ENCODE data around the gene SLC22A14. TPM values are rescaled to one million over a fixed set of nuclear protein-coding genes. Genes with fewer than 3 reads are reported as not detected.

The SLC22A14 gene
- total and polyA plus RNA-seq, 2 experiments from 2014 or later: 0.12 to 0.43 TPM

DNA sequence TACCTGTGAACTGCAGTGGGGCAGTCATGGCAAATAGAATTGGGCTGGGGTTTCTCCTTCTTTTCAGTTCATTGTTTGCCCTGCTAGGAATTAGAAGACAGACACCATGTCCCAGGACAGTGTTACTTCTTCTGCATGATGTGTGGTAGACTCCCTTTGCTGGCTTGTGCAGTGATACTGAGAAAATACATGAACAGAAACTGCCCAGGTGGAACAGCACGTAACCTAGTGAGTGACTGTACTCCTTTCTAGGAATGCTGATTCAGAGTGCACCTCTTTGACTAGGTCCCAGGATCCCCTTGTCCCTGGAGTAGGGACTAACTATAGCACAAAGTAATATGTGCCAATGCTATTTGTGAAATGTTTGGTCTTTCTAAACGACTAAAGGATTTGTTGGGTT lies 27.2 kb upstream of the SLC22A14 start:
- Histone ChIP-seq H3K27ac (no peak overlapping the region), H3K36me3 (peaks cover 22% of the 10 kb centered on the region), H3K27me3 (no peaks in the 10 kb centered on the region), H3K9me3 (ENCODE audit: low read depth) (no peaks in the 10 kb centered on the region), H3K4me3 (no peak overlapping the region), H3K4me1 (ENCODE audit: low read depth) (no peaks in the 10 kb centered on the region)
- DNase-seq (ENCODE audit: low read depth in 1 of 2, low spot score in 1 of 2): no peak
- TF ChIP-seq CTCF (IDR thresholded peaks at IDR 0.05; ENCODE audit: low read depth, low read length): no peak

DNA sequence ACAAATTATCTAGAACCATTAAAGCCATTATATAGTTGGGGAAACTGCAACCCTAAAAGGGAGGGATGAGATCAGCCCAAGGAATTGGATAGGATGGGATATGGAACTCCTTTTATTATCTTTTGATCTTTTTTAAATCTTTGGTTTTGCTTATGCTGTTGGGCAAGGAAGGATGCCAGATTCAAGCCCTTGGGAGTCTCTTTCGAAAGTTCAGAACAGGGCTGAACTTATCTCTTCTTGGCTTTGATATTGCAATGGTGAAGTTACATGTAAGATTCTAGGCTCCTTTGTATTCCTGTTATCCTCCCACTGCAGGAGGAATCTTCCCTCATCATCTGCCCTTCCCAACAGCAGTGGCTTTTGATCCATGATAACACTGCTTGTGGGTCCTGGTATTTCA lies 26.5 kb upstream of the SLC22A14 start:
- no peak overlapping the region for H3K27ac ChIP-seq
- TF ChIP-seq CTCF (IDR thresholded peaks at IDR 0.05; ENCODE audit: low read depth, low read length): no peak
- no peaks in the 10 kb centered on the region for H3K4me1 ChIP-seq (ENCODE audit: low read depth)
- peaks cover 22% of the 10 kb centered on the region for H3K36me3 ChIP-seq
- DNase-seq (ENCODE audit: low read depth in 1 of 2, low spot score in 1 of 2): no peak
- no peak overlapping the region for H3K4me3 ChIP-seq
- no peaks in the 10 kb centered on the region for H3K27me3 ChIP-seq
- no peaks in the 10 kb centered on the region for H3K9me3 ChIP-seq (ENCODE audit: low read depth)

DNA sequence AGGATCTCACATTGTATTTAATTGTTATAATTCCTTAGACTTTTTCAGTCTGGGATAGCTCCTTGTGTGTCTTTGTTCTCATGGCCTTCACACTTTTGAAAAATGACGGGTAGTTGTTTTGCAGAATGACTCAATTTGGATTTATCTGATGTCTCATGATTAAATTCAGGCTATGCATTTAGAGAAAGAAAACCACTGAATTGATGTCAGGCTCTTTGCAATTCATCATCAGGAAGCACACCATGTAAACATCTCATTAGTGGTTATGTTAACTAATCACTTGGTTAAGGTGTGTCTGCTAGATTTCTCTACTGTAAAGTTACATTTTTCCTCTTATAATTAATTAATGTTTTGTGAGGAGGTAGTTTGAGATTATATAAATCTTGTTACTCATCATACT lies 24.5 kb upstream of the SLC22A14 start:
- Histone ChIP-seq H3K27me3 (no peaks in the 10 kb centered on the region), H3K27ac (no peak overlapping the region), H3K36me3 (peaks cover 17% of the 10 kb centered on the region), H3K9me3 (ENCODE audit: low read depth) (no peaks in the 10 kb centered on the region), H3K4me1 (ENCODE audit: low read depth) (no peaks in the 10 kb centered on the region), H3K4me3 (no peak overlapping the region)
- no peak for TF ChIP-seq CTCF (IDR thresholded peaks at IDR 0.05; ENCODE audit: low read depth, low read length)
- peak in 1 of 2 donors; percentile 12 for DNase-seq (ENCODE audit: low read depth in 1 of 2, low spot score in 1 of 2)

DNA sequence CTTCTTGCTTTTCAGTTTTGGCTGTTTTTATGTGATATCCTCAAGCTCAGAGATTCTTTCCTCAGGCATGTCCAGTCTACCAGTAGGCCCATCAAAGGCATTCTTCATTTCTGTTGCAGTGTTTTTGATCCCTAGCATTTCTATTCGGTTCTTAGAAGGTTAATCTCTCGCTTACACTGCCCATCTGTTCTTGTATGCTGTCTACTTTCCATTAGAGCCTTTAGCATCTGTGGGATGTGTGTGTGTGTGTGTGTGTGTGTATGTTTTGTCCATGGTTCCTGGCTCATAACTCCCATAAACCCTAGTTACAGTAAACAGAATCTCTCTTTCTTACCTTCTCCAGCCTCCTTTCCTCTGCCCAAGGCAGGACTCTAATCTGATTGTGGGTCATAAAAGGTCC lies 21.6 kb upstream of the SLC22A14 start:
- Histone ChIP-seq H3K4me3 (no peak overlapping the region), H3K27me3 (no peaks in the 10 kb centered on the region), H3K9me3 (ENCODE audit: low read depth) (no peaks in the 10 kb centered on the region), H3K4me1 (ENCODE audit: low read depth) (peaks cover 18% of the 10 kb centered on the region), H3K36me3 (no peaks in the 10 kb centered on the region), H3K27ac (no peak overlapping the region)
- no peak for TF ChIP-seq CTCF (IDR thresholded peaks at IDR 0.05; ENCODE audit: low read depth, low read length)
- DNase-seq (ENCODE audit: low read depth in 1 of 2, low spot score in 1 of 2): no peak

GRCh38 chr3:38264353-38264771 lies 17.7 kb upstream of the SLC22A14 start:
- DNase-seq (ENCODE audit: low read depth in 1 of 2, low spot score in 1 of 2): peak in 1 of 2 donors; percentile 38
- Histone ChIP-seq H3K27ac (peak overlapping the region; percentile 10), H3K36me3 (no peaks in the 10 kb centered on the region), H3K9me3 (ENCODE audit: low read depth) (no peaks in the 10 kb centered on the region), H3K4me3 (no peak overlapping the region), H3K27me3 (peaks cover 9% of the 10 kb centered on the region), H3K4me1 (ENCODE audit: low read depth) (peaks cover 18% of the 10 kb centered on the region)
- TF ChIP-seq CTCF (IDR thresholded peaks at IDR 0.05; ENCODE audit: low read depth, low read length): no peak

DNA sequence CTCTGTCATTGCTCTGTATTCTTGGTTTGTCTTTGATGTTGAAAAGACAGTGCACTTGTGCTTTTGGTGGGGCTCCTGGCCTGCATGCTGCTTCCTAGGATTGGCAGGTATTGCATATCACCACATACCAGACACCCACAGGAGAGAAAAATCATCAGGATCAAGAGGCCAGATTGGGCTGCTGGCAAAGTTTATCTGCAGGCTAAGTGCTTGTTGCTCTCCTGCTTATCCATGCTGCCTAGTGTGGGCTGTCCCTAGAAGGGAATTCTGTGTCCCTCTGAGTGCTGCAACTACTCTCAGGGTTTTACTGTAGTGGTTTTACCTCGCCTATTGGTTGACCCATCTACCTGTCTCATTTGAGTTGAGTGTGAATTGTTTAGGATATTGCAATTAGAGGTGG lies 17.3 kb upstream of the SLC22A14 start:
- H3K36me3 ChIP-seq: no peaks in the 10 kb centered on the region
- peak overlapping the region; percentile 10 for H3K27ac ChIP-seq
- TF ChIP-seq CTCF (IDR thresholded peaks at IDR 0.05; ENCODE audit: low read depth, low read length): no peak
- H3K27me3 ChIP-seq: peaks cover 9% of the 10 kb centered on the region
- H3K4me3 ChIP-seq: no peak overlapping the region
- no peaks in the 10 kb centered on the region for H3K9me3 ChIP-seq (ENCODE audit: low read depth)
- peaks cover 18% of the 10 kb centered on the region for H3K4me1 ChIP-seq (ENCODE audit: low read depth)
- DNase-seq (ENCODE audit: low read depth in 1 of 2, low spot score in 1 of 2): peak in 1 of 2 donors; percentile 67
